IPS-20b (cell line): ENCODE data around the gene SMG6.

Source experiments
- H3K27ac ChIP-seq: one replicate; pipeline ENCODE4 v1.5.1; 2013; ENCODE audit warnings: low read length
- H3K27me3 ChIP-seq: 2 replicates; pipeline ENCODE4 v1.6.1; 2013; ENCODE audit warnings: mild to moderate bottlenecking, low read length, inconsistent platforms; ENCODE audit not compliant: insufficient read depth
- H3K36me3 ChIP-seq: 2 replicates; pipeline ENCODE4 v1.6.1; 2013; ENCODE audit warnings: low read depth, mild to moderate bottlenecking, inconsistent platforms, low read length, moderate library complexity; ENCODE audit not compliant: insufficient read depth
- H3K4me1 ChIP-seq: 2 replicates; pipeline ENCODE4 v1.6.1; 2013; ENCODE audit warnings: mild to moderate bottlenecking, control low read depth, inconsistent platforms, low read length, moderate library complexity; ENCODE audit not compliant: insufficient read depth
- H3K4me3 ChIP-seq: 2 replicates; pipeline ENCODE4 v1.5.1; 2013; ENCODE audit warnings: mild to moderate bottlenecking, low read length, inconsistent platforms
- H3K9ac ChIP-seq: 2 replicates; pipeline ENCODE4 v1.6.1; 2013; ENCODE audit warnings: low read depth, mild to moderate bottlenecking, inconsistent platforms, low read length, moderate library complexity
- H3K9me3 ChIP-seq: 2 replicates; pipeline ENCODE4 v1.6.1; 2013; ENCODE audit warnings: mild to moderate bottlenecking, low read depth, low read length, inconsistent platforms; ENCODE audit not compliant: insufficient read depth

The SMG6 gene

GRCh38 chr17:2084036-2084765 lies 219.4 kb downstream of the SMG6 start:
- Histone ChIP-seq H3K27ac (no peak overlapping the region), H3K9ac (no peak overlapping the region), H3K4me3 (no peak overlapping the region), H3K4me1 (no peaks in the 10 kb centered on the region), H3K36me3 (peaks cover 17% of the 10 kb centered on the region; the same call in 1 of the 2 replicates), H3K27me3 (no peaks in the 10 kb centered on the region), H3K9me3 (no peaks in the 10 kb centered on the region)

DNA sequence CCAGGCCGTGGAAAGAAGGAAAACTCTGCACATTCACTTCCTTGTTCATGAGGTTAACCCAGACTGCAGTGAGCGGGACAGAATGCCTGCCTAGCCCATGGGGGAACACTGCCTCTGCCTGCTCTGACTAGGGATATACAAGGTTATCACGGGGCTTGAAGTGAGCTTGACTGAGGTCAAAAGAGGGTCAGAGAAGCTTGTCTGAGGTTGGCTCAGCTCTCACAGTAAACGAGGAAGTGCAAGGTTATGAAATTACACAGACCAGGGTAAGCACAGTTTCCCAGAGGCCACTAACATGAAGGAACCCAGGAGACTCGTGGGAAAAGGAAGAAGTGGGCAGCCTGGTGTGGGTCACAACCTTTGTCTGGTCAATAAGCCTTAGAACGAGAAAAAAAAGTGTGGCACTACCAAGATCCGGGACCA lies 220.0 kb downstream of the SMG6 start:
- Histone ChIP-seq H3K9ac (no peak overlapping the region; the same call in 1 of the 2 replicates), H3K9me3 (no peaks in the 10 kb centered on the region), H3K27me3 (no peaks in the 10 kb centered on the region), H3K36me3 (peaks cover 19% of the 10 kb centered on the region; the same call in 1 of the 2 replicates), H3K4me3 (no peak overlapping the region), H3K4me1 (no peaks in the 10 kb centered on the region), H3K27ac (no peak overlapping the region)

DNA sequence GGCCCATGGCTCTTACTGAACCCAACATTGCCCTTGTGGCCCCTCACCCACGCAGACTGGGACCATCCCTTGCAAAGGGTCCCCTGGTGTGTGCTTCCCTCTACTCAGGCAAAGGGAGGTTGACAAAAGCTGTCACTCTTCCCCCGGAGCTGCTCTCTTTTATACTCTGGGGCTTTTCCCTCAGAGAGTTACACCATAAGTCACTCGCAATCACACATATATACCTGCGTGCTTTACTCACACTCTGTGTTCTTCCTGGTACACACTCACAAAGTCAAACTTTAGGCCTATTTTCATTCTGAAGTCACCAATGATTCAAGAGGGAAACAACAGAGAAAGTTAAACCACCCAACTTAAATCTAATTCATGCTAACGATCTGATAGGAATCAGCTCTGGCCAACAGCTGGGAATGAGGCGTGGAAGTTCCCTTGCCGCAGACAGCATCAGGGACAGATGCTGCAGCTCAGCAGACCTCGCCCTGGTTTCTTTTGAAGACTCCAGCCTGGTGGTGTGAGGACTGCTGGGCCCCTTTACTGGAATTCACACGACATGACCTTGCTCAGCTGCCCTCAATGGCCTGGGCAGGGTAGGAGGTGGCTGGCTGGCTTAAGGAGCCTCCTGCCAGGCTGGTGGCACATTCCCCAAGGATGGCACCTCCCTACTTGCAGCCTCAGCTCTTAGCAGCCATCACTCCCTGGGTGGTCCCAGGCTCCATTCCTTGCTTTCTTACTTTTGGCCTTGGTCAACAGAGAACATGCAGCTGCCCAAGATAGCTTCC lies 221.4 kb downstream of the SMG6 start:
- H3K27me3 ChIP-seq = no peaks in the 10 kb centered on the region
- H3K9ac ChIP-seq = no peak overlapping the region
- H3K36me3 ChIP-seq = peaks cover 23% of the 10 kb centered on the region
- H3K9me3 ChIP-seq = no peaks in the 10 kb centered on the region
- no peaks in the 10 kb centered on the region for H3K4me1 ChIP-seq
- H3K27ac ChIP-seq = no peak overlapping the region
- no peak overlapping the region for H3K4me3 ChIP-seq

DNA sequence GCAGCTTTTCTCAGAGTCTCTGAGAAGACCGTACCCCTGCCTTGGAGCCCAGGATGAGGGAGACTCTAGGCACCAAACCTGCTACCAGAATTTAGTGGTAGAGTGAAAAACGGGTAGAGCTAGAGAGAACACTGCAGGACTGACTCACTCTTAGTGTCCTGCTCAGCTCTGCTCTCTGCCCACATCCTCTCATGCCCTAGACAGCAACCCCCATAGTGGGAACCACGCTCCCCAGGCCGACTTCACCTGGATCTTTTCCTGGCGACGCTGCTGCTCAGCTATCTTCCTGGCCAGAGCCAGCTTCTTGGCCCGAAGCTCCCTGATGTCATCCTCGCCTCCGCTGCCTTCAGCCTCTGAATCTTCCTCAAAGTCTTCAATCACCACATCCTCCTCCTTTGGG lies 222.0 kb downstream of the SMG6 start:
- no peaks in the 10 kb centered on the region for H3K4me1 ChIP-seq
- H3K36me3 ChIP-seq = peaks cover 27% of the 10 kb centered on the region
- no peak overlapping the region for H3K27ac ChIP-seq
- H3K4me3 ChIP-seq = no peak overlapping the region
- no peaks in the 10 kb centered on the region for H3K9me3 ChIP-seq
- H3K27me3 ChIP-seq = no peaks in the 10 kb centered on the region
- H3K9ac ChIP-seq = no peak overlapping the region

GRCh38 chr17:2077040-2077439 lies 226.5 kb downstream of the SMG6 start:
- peaks cover 27% of the 10 kb centered on the region for H3K36me3 ChIP-seq
- H3K27ac ChIP-seq = no peak overlapping the region
- H3K4me1 ChIP-seq = peaks cover 4% of the 10 kb centered on the region
- no peak overlapping the region; the same call in 1 of the 2 replicates for H3K9ac ChIP-seq
- H3K4me3 ChIP-seq = no peak overlapping the region
- no peaks in the 10 kb centered on the region for H3K27me3 ChIP-seq
- no peaks in the 10 kb centered on the region for H3K9me3 ChIP-seq

DNA sequence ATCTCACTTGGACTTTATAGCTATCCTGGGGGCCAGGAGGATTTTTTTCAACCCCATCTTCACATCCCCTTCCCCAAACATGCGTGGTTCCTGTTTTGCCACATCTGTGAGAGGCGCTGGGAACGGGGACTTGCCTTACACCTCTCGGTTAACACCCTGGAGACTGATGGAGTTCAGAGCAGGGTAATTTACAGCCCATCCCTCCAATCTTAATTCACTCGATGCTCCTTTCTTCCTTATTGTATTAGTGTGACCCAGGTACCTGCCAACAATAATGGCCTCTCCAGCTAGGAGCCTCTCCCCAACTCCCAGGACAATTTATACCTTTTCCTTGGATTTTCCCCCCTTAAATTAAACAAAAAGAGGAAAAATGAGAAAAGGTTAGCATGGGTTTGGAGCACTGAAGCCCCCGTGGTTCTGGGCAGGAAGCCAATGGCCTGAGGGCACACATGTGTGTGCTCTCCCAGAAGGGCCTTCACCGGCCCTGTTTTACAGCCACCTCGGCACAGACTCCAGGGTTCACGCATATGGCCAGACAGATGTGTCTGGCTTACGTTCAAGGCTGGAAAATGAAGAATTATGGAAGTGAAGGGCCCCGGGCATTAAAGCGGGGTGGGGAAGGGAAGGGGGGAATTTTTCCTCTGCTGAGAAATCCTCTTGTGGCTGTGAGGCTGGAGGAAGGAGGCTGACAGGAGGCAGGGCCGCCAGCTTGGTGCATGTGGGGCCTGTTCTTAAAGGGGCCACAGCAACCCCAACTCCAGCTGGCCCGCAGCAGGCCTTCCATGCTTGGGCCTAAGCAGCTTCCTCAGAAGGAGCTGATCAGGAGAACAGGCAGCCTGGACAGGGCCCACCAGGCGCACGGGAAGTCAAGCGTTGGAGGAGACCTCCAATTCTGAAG lies 227.2 kb downstream of the SMG6 start:
- Histone ChIP-seq H3K36me3 (peaks cover 21% of the 10 kb centered on the region), H3K4me3 (no peak overlapping the region), H3K4me1 (peaks cover 4% of the 10 kb centered on the region), H3K27ac (no peak overlapping the region), H3K27me3 (no peaks in the 10 kb centered on the region), H3K9me3 (no peaks in the 10 kb centered on the region), H3K9ac (no peak overlapping the region)

DNA sequence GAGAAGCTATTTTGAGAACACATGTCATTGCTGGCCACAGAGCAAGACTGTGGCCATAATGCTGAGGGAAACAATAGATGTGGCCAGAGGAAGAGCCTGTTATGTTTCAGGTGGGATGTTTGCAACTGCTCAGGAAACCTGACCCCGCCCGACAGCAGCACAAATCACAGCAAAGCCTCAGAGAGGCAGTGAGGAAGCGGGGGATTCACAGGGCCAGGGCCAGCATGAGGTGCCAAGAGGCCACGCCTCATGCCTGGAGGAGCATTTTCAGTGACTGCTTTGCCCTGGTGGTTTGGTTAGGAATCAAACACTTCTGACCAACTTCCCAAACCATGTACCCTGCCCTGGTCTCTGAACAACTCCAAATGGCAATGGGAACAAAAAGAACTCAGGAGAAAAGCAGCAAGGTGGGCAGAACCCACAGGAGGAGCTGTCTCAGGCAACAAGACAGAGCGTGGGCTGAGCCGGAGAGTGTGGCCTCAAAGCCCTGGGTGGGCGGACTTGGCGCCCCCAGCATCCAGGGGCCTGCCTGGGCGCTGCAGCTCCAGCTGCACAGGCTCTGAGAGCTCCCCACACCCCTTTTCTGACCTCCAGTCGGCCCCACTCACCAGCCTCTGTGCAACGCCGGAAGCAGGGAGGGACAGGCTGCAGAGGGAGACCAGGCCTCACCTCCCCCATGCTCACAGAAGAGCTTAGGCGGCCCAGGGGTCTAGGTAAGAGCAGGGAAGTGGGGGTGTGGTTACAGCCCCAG lies 228.1 kb downstream of the SMG6 start:
- Histone ChIP-seq H3K4me3 (no peak overlapping the region), H3K4me1 (peaks cover 8% of the 10 kb centered on the region), H3K9me3 (no peaks in the 10 kb centered on the region), H3K27me3 (no peaks in the 10 kb centered on the region), H3K9ac (no peak overlapping the region), H3K36me3 (peaks cover 14% of the 10 kb centered on the region), H3K27ac (no peak overlapping the region)

GRCh38 chr17:2074919-2075318 lies 228.7 kb downstream of the SMG6 start:
- no peak overlapping the region for H3K9ac ChIP-seq
- no peak overlapping the region for H3K27ac ChIP-seq
- peaks cover 8% of the 10 kb centered on the region for H3K4me1 ChIP-seq
- H3K4me3 ChIP-seq = no peak overlapping the region
- peaks cover 14% of the 10 kb centered on the region for H3K36me3 ChIP-seq
- H3K27me3 ChIP-seq = no peaks in the 10 kb centered on the region
- H3K9me3 ChIP-seq = no peaks in the 10 kb centered on the region

GRCh38 chr17:2071455-2072281 lies 231.9 kb downstream of the SMG6 start:
- H3K4me3 ChIP-seq = no peak overlapping the region

GRCh38 chr17:2071024-2071385 lies 232.6 kb downstream of the SMG6 start:
- Histone ChIP-seq H3K9me3 (no peaks in the 10 kb centered on the region), H3K4me3 (no peak overlapping the region)

More at GRCh38 chr17:2071455-2072281, 231.9 kb downstream of the SMG6 start:
- Histone ChIP-seq H3K9ac (no peak overlapping the region), H3K4me1 (peaks cover 8% of the 10 kb centered on the region), H3K27ac (no peak overlapping the region), H3K27me3 (no peaks in the 10 kb centered on the region), H3K36me3 (peaks cover 5% of the 10 kb centered on the region; the same call in 1 of the 2 replicates), H3K9me3 (no peaks in the 10 kb centered on the region)

More at GRCh38 chr17:2071024-2071385, 232.6 kb downstream of the SMG6 start:
- Histone ChIP-seq H3K4me1 (peaks cover 8% of the 10 kb centered on the region), H3K27ac (no peak overlapping the region), H3K27me3 (no peaks in the 10 kb centered on the region), H3K9ac (no peak overlapping the region), H3K36me3 (peaks cover 10% of the 10 kb centered on the region; the same call in 1 of the 2 replicates)
